ENCODE measurements around the gene B3GALT6.

Gene B3GALT6

GRCh38 chr1:1236945-1237873 is 5.2 kb downstream of the B3GALT6 start:
- TF ChIP-seq TCF12 (IDR thresholded peaks at IDR 0.05; ENCODE audit: low read depth) (no peak), ZBTB7A (IDR thresholded peaks at IDR 0.05; ENCODE audit: low read depth) (no peak), FOXM1 (IDR thresholded peaks at IDR 0.05; ENCODE audit: borderline replicate concordance, low read depth) (no peak), TEAD4 (IDR thresholded peaks at IDR 0.05) (no peak), YY1 (IDR thresholded peaks at IDR 0.05; ENCODE audit: low read depth) (no peak), EGR1 (IDR thresholded peaks at IDR 0.05) (no peak)
- TF ChIP-seq, protein P1, sequence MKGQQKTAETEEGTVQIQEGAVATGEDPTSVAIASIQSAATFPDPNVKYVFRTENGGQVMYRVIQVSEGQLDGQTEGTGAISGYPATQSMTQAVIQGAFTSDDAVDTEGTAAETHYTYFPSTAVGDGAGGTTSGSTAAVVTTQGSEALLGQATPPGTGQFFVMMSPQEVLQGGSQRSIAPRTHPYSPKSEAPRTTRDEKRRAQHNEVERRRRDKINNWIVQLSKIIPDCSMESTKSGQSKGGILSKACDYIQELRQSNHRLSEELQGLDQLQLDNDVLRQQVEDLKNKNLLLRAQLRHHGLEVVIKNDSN (IDR thresholded peaks at IDR 0.05) = no peak
- TF ChIP-seq, protein P2, sequence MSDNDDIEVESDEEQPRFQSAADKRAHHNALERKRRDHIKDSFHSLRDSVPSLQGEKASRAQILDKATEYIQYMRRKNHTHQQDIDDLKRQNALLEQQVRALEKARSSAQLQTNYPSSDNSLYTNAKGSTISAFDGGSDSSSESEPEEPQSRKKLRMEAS (IDR thresholded peaks at IDR 0.05) = no peak
- TF ChIP-seq, protein P3, sequence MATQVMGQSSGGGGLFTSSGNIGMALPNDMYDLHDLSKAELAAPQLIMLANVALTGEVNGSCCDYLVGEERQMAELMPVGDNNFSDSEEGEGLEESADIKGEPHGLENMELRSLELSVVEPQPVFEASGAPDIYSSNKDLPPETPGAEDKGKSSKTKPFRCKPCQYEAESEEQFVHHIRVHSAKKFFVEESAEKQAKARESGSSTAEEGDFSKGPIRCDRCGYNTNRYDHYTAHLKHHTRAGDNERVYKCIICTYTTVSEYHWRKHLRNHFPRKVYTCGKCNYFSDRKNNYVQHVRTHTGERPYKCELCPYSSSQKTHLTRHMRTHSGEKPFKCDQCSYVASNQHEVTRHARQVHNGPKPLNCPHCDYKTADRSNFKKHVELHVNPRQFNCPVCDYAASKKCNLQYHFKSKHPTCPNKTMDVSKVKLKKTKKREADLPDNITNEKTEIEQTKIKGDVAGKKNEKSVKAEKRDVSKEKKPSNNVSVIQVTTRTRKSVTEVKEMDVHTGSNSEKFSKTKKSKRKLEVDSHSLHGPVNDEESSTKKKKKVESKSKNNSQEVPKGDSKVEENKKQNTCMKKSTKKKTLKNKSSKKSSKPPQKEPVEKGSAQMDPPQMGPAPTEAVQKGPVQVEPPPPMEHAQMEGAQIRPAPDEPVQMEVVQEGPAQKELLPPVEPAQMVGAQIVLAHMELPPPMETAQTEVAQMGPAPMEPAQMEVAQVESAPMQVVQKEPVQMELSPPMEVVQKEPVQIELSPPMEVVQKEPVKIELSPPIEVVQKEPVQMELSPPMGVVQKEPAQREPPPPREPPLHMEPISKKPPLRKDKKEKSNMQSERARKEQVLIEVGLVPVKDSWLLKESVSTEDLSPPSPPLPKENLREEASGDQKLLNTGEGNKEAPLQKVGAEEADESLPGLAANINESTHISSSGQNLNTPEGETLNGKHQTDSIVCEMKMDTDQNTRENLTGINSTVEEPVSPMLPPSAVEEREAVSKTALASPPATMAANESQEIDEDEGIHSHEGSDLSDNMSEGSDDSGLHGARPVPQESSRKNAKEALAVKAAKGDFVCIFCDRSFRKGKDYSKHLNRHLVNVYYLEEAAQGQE (IDR thresholded peaks at IDR 0.05; ENCODE audit: low read depth) = no peak

DNA sequence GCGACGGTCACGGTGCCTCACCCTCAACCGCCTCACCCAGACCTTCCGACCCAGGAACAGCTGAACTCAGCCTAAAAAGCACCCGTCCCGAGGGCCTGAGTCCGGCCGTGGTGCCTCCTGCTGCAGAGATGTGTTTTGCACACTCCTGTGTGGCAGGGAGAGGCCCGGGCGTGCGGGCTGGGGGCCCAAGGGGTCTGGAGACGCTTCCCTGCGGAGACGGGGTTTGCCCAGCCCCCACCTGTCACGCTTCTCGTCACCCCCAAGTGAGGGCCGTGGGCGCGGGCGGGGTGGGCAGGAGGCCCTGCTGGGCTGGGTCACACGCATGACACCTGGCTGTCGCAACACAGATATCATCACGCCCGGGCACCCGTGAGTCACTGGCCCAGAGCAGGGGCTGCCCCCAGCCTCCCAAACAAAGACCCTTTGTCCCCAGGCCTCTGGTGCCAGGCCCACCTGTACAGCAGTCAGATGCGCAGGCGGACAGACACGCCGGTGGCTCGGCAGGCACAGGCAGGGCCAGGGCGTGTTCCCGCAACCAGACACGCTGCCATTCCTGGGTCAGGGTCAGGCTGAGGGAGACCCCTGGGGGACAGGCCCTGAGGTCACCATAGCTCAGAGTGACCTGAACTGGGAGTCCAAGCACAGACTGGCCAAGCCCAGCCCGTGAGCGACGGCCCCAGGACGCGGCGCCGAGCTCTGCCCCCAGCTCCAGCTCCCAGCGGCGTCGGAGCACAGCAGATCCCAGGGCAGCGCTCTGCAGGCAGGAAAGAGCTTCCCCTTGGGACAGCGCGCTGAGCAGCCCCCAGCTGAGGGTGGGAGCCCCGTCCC is 6.1 kb downstream of the B3GALT6 start:
- TF ChIP-seq CEBPB (IDR thresholded peaks at IDR 0.05) (no peak), EGR1 (IDR thresholded peaks at IDR 0.05) (no peak)

DNA sequence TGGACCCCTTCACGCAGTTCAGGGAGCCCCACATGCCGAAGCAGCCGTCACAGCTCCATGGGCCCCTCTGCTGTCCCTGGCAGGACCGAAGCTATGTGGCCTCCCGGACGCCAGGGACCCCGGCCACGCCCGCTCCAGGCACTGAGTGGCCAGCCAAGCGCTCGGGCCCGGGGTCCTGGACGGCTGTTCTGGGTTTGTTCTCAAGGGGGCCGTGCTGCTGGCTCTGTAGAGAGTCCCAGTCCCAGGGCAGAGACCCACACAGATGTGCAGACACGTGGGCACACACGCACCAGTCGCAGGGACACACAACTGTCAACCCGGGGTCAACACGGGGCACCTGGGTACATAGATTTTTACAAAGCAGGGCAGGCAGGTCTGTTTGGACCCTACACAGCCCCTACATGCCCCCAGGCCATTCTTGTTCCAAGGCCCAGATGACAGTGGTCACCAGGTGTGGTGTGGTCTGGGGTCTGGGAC is 6.7 kb downstream of the B3GALT6 start:
- TF ChIP-seq TCF12 (IDR thresholded peaks at IDR 0.05; ENCODE audit: low read depth) (no peak), CREB1 (IDR thresholded peaks at IDR 0.05; ENCODE audit: low read depth) (no peak), ZBTB7A (IDR thresholded peaks at IDR 0.05; ENCODE audit: low read depth) (no peak; the same call in 1 of the 2 replicates), RAD21 (IDR thresholded peaks at IDR 0.05; ENCODE audit: low read depth) (no peak), EP300 (IDR thresholded peaks at IDR 0.05; ENCODE audit: borderline replicate concordance) (no peak), FOXM1 (IDR thresholded peaks at IDR 0.05; ENCODE audit: borderline replicate concordance, low read depth) (no peak), EGR1 (IDR thresholded peaks at IDR 0.05) (no peak), TEAD4 (IDR thresholded peaks at IDR 0.05) (no peak), YY1 (IDR thresholded peaks at IDR 0.05; ENCODE audit: low read depth) (no peak), TAF1 (IDR thresholded peaks at IDR 0.05; ENCODE audit: low read depth) (no peak), CEBPB (IDR thresholded peaks at IDR 0.05) (no peak)
- TF ChIP-seq, protein P2 (IDR thresholded peaks at IDR 0.05) = no peak
- TF ChIP-seq, protein P1 (IDR thresholded peaks at IDR 0.05) = no peak
- TF ChIP-seq, protein P3 (IDR thresholded peaks at IDR 0.05; ENCODE audit: low read depth) = no peak

GRCh38 chr1:1239227-1239613 is 7.2 kb downstream of the B3GALT6 start:
- TF ChIP-seq, protein P2 (IDR thresholded peaks at IDR 0.05) = no peak
- TF ChIP-seq EP300 (IDR thresholded peaks at IDR 0.05; ENCODE audit: borderline replicate concordance) (no peak), NFIC (IDR thresholded peaks at IDR 0.05) (no peak), EGR1 (IDR thresholded peaks at IDR 0.05) (no peak), TCF12 (IDR thresholded peaks at IDR 0.05; ENCODE audit: low read depth) (no peak)

DNA sequence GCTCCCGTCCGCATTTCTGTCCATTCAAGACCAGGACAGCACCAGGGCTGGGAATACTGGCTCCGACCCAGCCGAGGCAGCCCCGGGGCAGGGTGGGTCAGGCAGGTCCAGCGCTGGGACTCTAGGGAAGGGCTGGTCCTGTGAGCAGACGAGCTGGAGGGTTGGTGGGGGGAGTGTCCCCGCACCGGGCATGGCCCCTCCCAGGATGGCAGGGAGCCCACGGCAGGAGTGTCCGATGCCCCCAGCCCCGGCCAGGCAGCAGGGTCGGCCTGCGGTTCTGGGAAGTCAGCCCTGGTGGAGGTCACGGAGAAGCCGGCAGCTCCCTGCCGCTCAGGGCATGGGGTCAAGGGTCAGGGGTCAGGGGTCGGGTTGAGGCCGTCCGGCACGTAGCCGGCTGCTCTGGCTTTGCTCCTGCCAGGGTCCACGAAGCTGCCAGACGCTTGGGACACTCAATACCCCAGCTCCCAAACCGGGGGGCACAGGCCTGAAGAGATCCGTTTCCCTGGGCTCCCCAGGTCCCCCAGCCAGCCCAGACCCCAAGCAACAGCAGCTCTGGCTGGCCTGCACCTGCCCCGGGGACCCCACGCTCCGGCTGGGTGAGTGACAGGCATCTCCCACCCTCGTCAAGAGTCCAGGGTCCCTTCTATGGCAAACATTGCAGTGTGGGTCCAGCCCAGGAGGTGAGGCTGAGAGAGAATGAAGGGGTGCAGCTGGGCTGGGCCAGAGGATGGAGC is 7.7 kb downstream of the B3GALT6 start:
- TF ChIP-seq TCF12 (IDR thresholded peaks at IDR 0.05; ENCODE audit: low read depth) = no peak
- TF ChIP-seq TEAD4 (IDR thresholded peaks at IDR 0.05) = no peak
- TF ChIP-seq YY1 (IDR thresholded peaks at IDR 0.05; ENCODE audit: low read depth) = no peak
- TF ChIP-seq ZBTB7A (IDR thresholded peaks at IDR 0.05; ENCODE audit: low read depth) = no peak
- TF ChIP-seq NFIC (IDR thresholded peaks at IDR 0.05) = no peak
- TF ChIP-seq TAF1 (IDR thresholded peaks at IDR 0.05; ENCODE audit: low read depth) = no peak
- TF ChIP-seq, protein P3 (IDR thresholded peaks at IDR 0.05; ENCODE audit: low read depth) = no peak
- TF ChIP-seq CREB1 (IDR thresholded peaks at IDR 0.05; ENCODE audit: low read depth) = no peak
- no peak for TF ChIP-seq FOXM1 (IDR thresholded peaks at IDR 0.05; ENCODE audit: borderline replicate concordance, low read depth)
- TF ChIP-seq, protein P1 (IDR thresholded peaks at IDR 0.05) = no peak
- TF ChIP-seq, protein P2 (IDR thresholded peaks at IDR 0.05) = no peak
- no peak for TF ChIP-seq EP300 (IDR thresholded peaks at IDR 0.05; ENCODE audit: borderline replicate concordance)
- no peak for TF ChIP-seq CEBPB (IDR thresholded peaks at IDR 0.05)
